ENCODE data around the gene SOAT1. TPM values are rescaled to one million over a fixed set of nuclear protein-coding genes. Genes with fewer than 3 reads are reported as not detected.

SOAT1 gene
- total and polyA plus RNA-seq, 2 of the 4 experiments (the other 2 are of a cell fraction): 19.5 to 19.8 TPM

DNA sequence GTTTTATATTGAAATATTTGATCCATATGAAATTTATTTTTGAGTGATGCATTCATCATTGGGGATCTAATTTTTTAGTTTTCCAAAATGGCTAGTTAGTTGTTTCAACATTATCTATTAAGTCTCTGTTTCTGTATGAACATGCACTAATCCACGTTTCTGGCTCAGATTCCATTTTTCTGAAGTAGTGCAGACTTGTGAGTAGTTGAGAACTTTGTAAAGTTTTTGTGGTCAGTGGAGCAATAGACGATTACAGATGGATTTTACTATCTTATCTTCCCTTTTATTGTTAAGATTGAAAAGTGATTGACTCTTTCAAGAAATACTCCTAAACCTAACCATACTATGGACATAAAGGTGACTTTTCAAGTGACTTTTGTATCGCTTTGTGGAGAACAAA lies 16.7 kb downstream of the SOAT1 start:
- no peak overlapping the region for H3K23ac ChIP-seq (ENCODE audit: low read depth, low read length)
- H3K9me1 ChIP-seq (ENCODE audit: insufficient read depth, low read length): peaks cover 6% of the 10 kb centered on the region; the same call in 1 of the 2 replicates
- H2BK5ac ChIP-seq (ENCODE audit: low read depth, low read length, poor library complexity, severe bottlenecking): peak overlapping the region; percentile 79
- H4K20me1 ChIP-seq (ENCODE audit: insufficient read depth, low read length): 0 out of 2 replicates have a peak, but pooled peaks cover 4% of the 10 kb centered on the region
- H3K18ac ChIP-seq (ENCODE audit: low read depth, low read length): no peak overlapping the region
- H4K8ac ChIP-seq (ENCODE audit: low read depth in 2 of 2, low read length in 2 of 2): no peak overlapping the region; a peak in 1 of 4 replicates
- no peaks in the 10 kb centered on the region for H3K9me3 ChIP-seq (ENCODE audit: control insufficient read depth, insufficient read depth, low read length)
- ChIA-PET CTCF (no interaction called here), POLR2A (ENCODE audit: unreplicated experiment) (no interaction called here)
- intact Hi-C loops (cut with micrococcal nuclease): loop anchor here (5.0 kb wide), 1 partner anchor 42 kb away; no protein-coding TSS in a partner anchor
- H4K91ac ChIP-seq (ENCODE audit: insufficient read depth, low read depth, low read length): no peak overlapping the region
- H3K4ac ChIP-seq (ENCODE audit: low read depth, low read length): no peak overlapping the region
- no peaks in the 10 kb centered on the region for H3K27me3 ChIP-seq (ENCODE audit: control insufficient read depth, insufficient read depth, low read length)
- peak; percentile 79 for DNase-seq
- no peak overlapping the region for H2AFZ ChIP-seq (replicated peaks; ENCODE audit: low read length, poor library complexity)
- no peak overlapping the region for H2AK5ac ChIP-seq (ENCODE audit: low read depth, low read length)
- in situ Hi-C loops (cut with MboI; ENCODE audit: low sequenced_read_pairs): no loop called here
- peak; percentile 55 for ATAC-seq (ENCODE audit: low read depth)
- no peak overlapping the region for H3K9ac ChIP-seq (ENCODE audit: low read depth, low read length)
- no peak overlapping the region for H4K5ac ChIP-seq (ENCODE audit: low read depth, low read length)
- no peak overlapping the region for H3K14ac ChIP-seq (replicated peaks; ENCODE audit: low read depth, low read length)
- H3K36me3 ChIP-seq (ENCODE audit: control insufficient read depth, insufficient read depth, low read length): peaks cover 4% of the 10 kb centered on the region
- H2BK15ac ChIP-seq (ENCODE audit: low read depth, low read length): no peak overlapping the region
- no CpG with 5 or more reads among the region's 3 CpGs for WGBS, 2 experiments (ENCODE audit: extremely low coverage in 2 of 2, insufficient read length in 1 of 2)
- no peak overlapping the region for H2AK9ac ChIP-seq (replicated peaks; ENCODE audit: low read depth, low read length, poor library complexity)
- H3K27ac ChIP-seq (ENCODE audit: insufficient read depth, low read length): no peak overlapping the region
- H2BK120ac ChIP-seq (ENCODE audit: low read depth, low read length): no peak overlapping the region
- no peak overlapping the region for H3K56ac ChIP-seq (ENCODE audit: extremely low read depth, insufficient read depth, low read length)
- peaks cover 2% of the 10 kb centered on the region; the same call in 1 of the 2 replicates for H3K4me1 ChIP-seq (ENCODE audit: control insufficient read depth, insufficient read depth, low read length)
- dilution Hi-C loops (cut with HindIII; ENCODE audit: low sequenced_read_pairs, unreplicated experiment): no loop called here
- BruUV-seq (replicated peaks): no TSS peak
- no peak overlapping the region for H3K4me3 ChIP-seq (ENCODE audit: insufficient read depth, low read depth, low read length)
- TF ChIP-seq CEBPB (IDR thresholded peaks at IDR 0.05; ENCODE audit: low read depth, low read length): peak; percentile 11; the same call in 1 of the 2 replicates
- no peak for TF ChIP-seq SMC3 (IDR thresholded peaks at IDR 0.05; ENCODE audit: low read depth, low read length)
- H3K4me2 ChIP-seq (ENCODE audit: low read depth, low read length): peak overlapping the region; percentile 73; the same call in 1 of the 2 replicates
- H3K79me1 ChIP-seq (ENCODE audit: low read depth in 1 of 2, low read length in 2 of 2): peaks cover 47 to 51% of the 10 kb centered on the region in 2 experiments
- H2BK20ac ChIP-seq (ENCODE audit: low read depth, low read length): no peak overlapping the region
